Measurements from ENCODE around the gene MCRIP1.

GRCh38 chr17:81868674-81869220 lies 35.7 kb upstream of the MCRIP1 start:
- TF ChIP-seq POLR2AphosphoS5 (IDR thresholded peaks at IDR 0.05; ENCODE audit: low read length): peak; percentile 51
- no peak for TF ChIP-seq CBX5 (IDR thresholded peaks at IDR 0.05; ENCODE audit: low read depth)
- no peak for TF ChIP-seq ASH2L (IDR thresholded peaks at IDR 0.05; ENCODE audit: borderline replicate concordance, low read depth)
- TF ChIP-seq CTCF (IDR thresholded peaks at IDR 0.05 in 2 of 3, conservative IDR thresholded peaks at IDR 0.05 in 1 of 3; ENCODE audit: control insufficient read depth in 2 of 3, extremely low read depth in 1 of 3, insufficient read depth in 1 of 3, low read depth in 3 of 3, low read length in 3 of 3): no peak
- TF ChIP-seq POLR2A (IDR thresholded peaks at IDR 0.05; ENCODE audit: low read depth, low read length): no peak; the same call in 1 of the 2 replicates
- TF ChIP-seq SUPT20H (IDR thresholded peaks at IDR 0.05; ENCODE audit: borderline replicate concordance, control insufficient read depth, low read depth, low read length): no peak
- no peak for TF ChIP-seq CREB1 (IDR thresholded peaks at IDR 0.05; ENCODE audit: low read depth)
